Measurements from ENCODE around the gene ATP9A. TPM values are rescaled to one million over a fixed set of nuclear protein-coding genes. Genes with fewer than 3 reads are reported as not detected.
A peak's percentile ranks its signal among the peaks of the same experiment; 100 is the strongest.

The ATP9A gene
- total RNA-seq, 1 donor from 2014 or later = 25.2 TPM

DNA sequence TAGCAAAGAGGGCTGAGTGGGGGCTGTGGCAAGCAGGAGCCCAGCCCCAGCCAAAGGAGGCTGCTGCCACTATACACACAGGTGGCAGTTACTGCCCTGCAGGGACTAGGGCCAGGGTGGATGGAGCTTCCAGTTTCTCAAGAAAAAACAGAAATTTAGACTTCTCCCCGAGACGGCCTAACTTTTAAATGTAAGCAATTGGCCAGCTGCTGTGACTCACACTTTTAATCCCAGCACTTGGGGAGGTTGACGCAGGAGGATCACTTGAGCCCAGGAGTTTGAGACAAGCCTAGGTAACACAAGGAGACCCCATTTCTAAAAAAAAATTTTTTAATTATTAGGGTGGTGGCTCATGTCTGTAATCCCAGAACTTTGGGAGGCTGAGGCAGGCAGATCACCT is 127.4 kb downstream of the ATP9A start:
- intact Hi-C loops (cut with micrococcal nuclease) = no loop called here
- no peaks in the 10 kb centered on the region for H3K4me1 ChIP-seq
- H3K27me3 ChIP-seq (ENCODE audit: low read depth) = no peaks in the 10 kb centered on the region
- no peak for TF ChIP-seq CTCF (IDR thresholded peaks at IDR 0.05; ENCODE audit: borderline replicate concordance)
- H3K36me3 ChIP-seq = no peaks in the 10 kb centered on the region
- no peak for DNase-seq
- no peak overlapping the region for H3K4me3 ChIP-seq
- H3K9me3 ChIP-seq (replicated peaks) = no peaks in the 10 kb centered on the region
- H3K27ac ChIP-seq (replicated peaks) = no peak overlapping the region

GRCh38 chr20:51639206-51639832 is 128.9 kb downstream of the ATP9A start:
- peak; percentile 90 for TF ChIP-seq CTCF (IDR thresholded peaks at IDR 0.05; ENCODE audit: borderline replicate concordance)
- DNase-seq = peak; percentile 63
- no peaks in the 10 kb centered on the region for H3K36me3 ChIP-seq
- intact Hi-C loops (cut with micrococcal nuclease) = loop anchor here (10.0 kb wide), 1 partner anchor 445 kb away; no protein-coding TSS in a partner anchor
- H3K9me3 ChIP-seq (replicated peaks) = no peaks in the 10 kb centered on the region
- peaks cover under 1% of the 10 kb centered on the region for H3K4me1 ChIP-seq
- H3K27me3 ChIP-seq (ENCODE audit: low read depth) = no peaks in the 10 kb centered on the region
- no peak overlapping the region for H3K27ac ChIP-seq (replicated peaks)
- H3K4me3 ChIP-seq = no peak overlapping the region

GRCh38 chr20:51637241-51637640 is 130.9 kb downstream of the ATP9A start:
- intact Hi-C loops (cut with micrococcal nuclease) = loop anchor here (10.0 kb wide), 1 partner anchor 448 kb away; no protein-coding TSS in a partner anchor
- no peak overlapping the region for H3K27ac ChIP-seq (replicated peaks)
- no peak overlapping the region for H3K4me3 ChIP-seq

DNA sequence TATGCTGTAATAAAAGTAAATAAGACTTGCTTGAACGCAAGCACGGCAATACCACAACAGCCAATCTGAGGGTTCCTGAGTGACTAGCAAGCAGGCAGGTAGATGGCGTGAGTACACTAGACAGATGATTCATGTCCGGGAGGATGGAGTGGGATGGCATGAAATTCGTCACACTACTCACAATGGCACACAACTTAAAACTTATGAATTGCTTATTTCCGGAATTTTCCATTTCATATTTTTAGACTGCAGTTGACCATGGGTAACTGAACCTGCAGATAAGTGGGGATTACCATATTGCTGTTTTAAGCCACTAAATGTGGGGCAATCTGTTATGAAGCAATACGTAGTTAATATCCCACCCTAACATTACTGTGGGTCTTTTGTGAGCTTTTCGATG is 132.1 kb downstream of the ATP9A start:
- Histone ChIP-seq H3K36me3 (no peaks in the 10 kb centered on the region), H3K4me3 (no peak overlapping the region), H3K27me3 (ENCODE audit: low read depth) (no peaks in the 10 kb centered on the region), H3K4me1 (peaks cover 24% of the 10 kb centered on the region), H3K9me3 (replicated peaks) (no peaks in the 10 kb centered on the region), H3K27ac (replicated peaks) (no peak overlapping the region)
- intact Hi-C loops (cut with micrococcal nuclease) = loop anchor here (10.0 kb wide), 1 partner anchor 449 kb away; no protein-coding TSS in a partner anchor
- DNase-seq = no peak
- TF ChIP-seq CTCF (IDR thresholded peaks at IDR 0.05; ENCODE audit: borderline replicate concordance) = no peak

More at GRCh38 chr20:51637241-51637640, 130.9 kb downstream of the ATP9A start:
- TF ChIP-seq CTCF (IDR thresholded peaks at IDR 0.05; ENCODE audit: borderline replicate concordance) = no peak
- H3K27me3 ChIP-seq (ENCODE audit: low read depth) = no peaks in the 10 kb centered on the region
- H3K36me3 ChIP-seq = no peaks in the 10 kb centered on the region
- no peak for DNase-seq
- peaks cover 15% of the 10 kb centered on the region for H3K4me1 ChIP-seq
- H3K9me3 ChIP-seq (replicated peaks) = no peaks in the 10 kb centered on the region

DNA sequence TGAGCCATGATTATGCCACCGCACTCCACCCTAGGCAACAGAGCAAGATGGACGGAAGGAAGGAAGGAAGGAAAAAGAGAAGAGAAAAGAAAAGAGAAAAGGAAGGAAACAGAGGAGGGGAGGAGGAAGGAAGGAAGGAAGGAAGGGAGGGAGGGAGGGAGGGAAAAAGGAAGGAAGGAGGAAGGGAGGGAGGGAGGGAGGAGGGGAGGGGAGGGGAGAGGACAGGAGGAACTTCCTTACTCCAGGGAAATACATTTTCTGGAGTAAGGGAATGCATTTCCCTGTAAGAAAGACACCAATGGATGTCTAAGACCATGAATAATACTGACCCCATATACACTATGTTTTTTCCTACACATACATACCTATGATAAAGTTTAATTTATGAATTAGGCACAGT is 132.5 kb downstream of the ATP9A start:
- no peaks in the 10 kb centered on the region for H3K36me3 ChIP-seq
- peaks cover 28% of the 10 kb centered on the region for H3K4me1 ChIP-seq
- no peaks in the 10 kb centered on the region for H3K9me3 ChIP-seq (replicated peaks)
- intact Hi-C loops (cut with micrococcal nuclease) = loop anchor here (10.0 kb wide), 1 partner anchor 449 kb away; no protein-coding TSS in a partner anchor
- no peak overlapping the region for H3K27ac ChIP-seq (replicated peaks)
- TF ChIP-seq CTCF (IDR thresholded peaks at IDR 0.05; ENCODE audit: borderline replicate concordance) = no peak
- DNase-seq = no peak
- no peaks in the 10 kb centered on the region for H3K27me3 ChIP-seq (ENCODE audit: low read depth)
- no peak overlapping the region for H3K4me3 ChIP-seq
